ENCODE results near the gene FCGR3B. TPM values are rescaled to one million over a fixed set of nuclear protein-coding genes. Genes with fewer than 3 reads are reported as not detected.

The FCGR3B gene
- not detected in 2 replicates for polyA plus RNA-seq (2013)

- H3K14ac ChIP-seq (ENCODE audit: low read length) = no peak within 1 kb of the TSS
- H3K4me2 ChIP-seq (ENCODE audit: low read length) = no peak within 1 kb of the TSS
- no peaks in the 10 kb centered on the region for H3K9me3 ChIP-seq (ENCODE audit: insufficient read depth, low read depth, low read length)
- H2BK120ac ChIP-seq (ENCODE audit: insufficient read depth, low read length, poor library complexity) = no peak within 1 kb of the TSS
- no peak within 1 kb of the TSS for H2AK5ac ChIP-seq (ENCODE audit: low read length)
- H4K12ac ChIP-seq (ENCODE audit: low read depth, low read length) = no peak within 1 kb of the TSS
- no CpG with 5 or more reads among the region's 4 CpGs for WGBS (ENCODE audit: extremely low coverage, insufficient coverage, insufficient read length)
- no peaks in the 10 kb centered on the region for H3K36me3 ChIP-seq (ENCODE audit: control insufficient read depth in 1 of 2, insufficient read depth in 2 of 2, low read length in 2 of 2)
- no peak within 1 kb of the TSS for H3K4me3 ChIP-seq (ENCODE audit: low read depth, low read length)
- no peak for DNase-seq
- H3K9ac ChIP-seq (ENCODE audit: low read length) = no peak within 1 kb of the TSS
- no peak within 1 kb of the TSS for H3K18ac ChIP-seq (ENCODE audit: low read length)
- no peaks in the 10 kb centered on the region for H3K27me3 ChIP-seq (ENCODE audit: insufficient read depth, low read length)
- no peaks in the 10 kb centered on the region for H3K79me2 ChIP-seq (ENCODE audit: control insufficient read depth, insufficient read depth, low read length, poor library complexity)
- H4K91ac ChIP-seq (ENCODE audit: low read depth, low read length) = no peak within 1 kb of the TSS
- H2BK5ac ChIP-seq (ENCODE audit: low read depth, low read length, poor library complexity) = no peak within 1 kb of the TSS
- H3K4me1 ChIP-seq (ENCODE audit: control insufficient read depth in 1 of 2, insufficient read depth in 2 of 2, low read length in 2 of 2) = no peaks in the 10 kb centered on the region
- H3K27ac ChIP-seq (ENCODE audit: low read depth, low read length) = no peak within 1 kb of the TSS
- H4K8ac ChIP-seq (ENCODE audit: low read depth, low read length) = no peak within 1 kb of the TSS
- no peak within 1 kb of the TSS for H3K4ac ChIP-seq (ENCODE audit: low read depth, low read length)
- H2AFZ ChIP-seq (ENCODE audit: insufficient read depth, low read length, poor library complexity) = no peak within 1 kb of the TSS
- no peak within 1 kb of the TSS for H3K23ac ChIP-seq (ENCODE audit: low read length)
- no peak within 1 kb of the TSS for H2BK12ac ChIP-seq (ENCODE audit: low read length)
- H3K79me1 ChIP-seq (ENCODE audit: low read length) = no peaks in the 10 kb centered on the region
Measured at GRCh38 chr1:161631076-161631475, at the start of gene FCGR3B. TSS of gene FCGR3B (minus strand) at chr1:161631176. CDS start at chr1:161631094, 82 bp downstream.

- Histone ChIP-seq H3K4me1 (ENCODE audit: control insufficient read depth in 1 of 2, insufficient read depth in 2 of 2, low read length in 2 of 2) (no peaks in the 10 kb centered on the region), H3K27ac (ENCODE audit: low read depth, low read length) (no peak overlapping the region)
- no CpG with 5 or more reads among the region's 3 CpGs for WGBS (ENCODE audit: extremely low coverage, insufficient coverage, insufficient read length)
Measured at GRCh38 chr1:161678500-161678899, 47.5 kb upstream of the FCGR3B start.

GRCh38 chr1:161676958-161677689, 46.1 kb upstream of the FCGR3B start:
- no CpG with 5 or more reads among the region's 5 CpGs for WGBS (ENCODE audit: extremely low coverage, insufficient coverage, insufficient read length)
- H3K14ac ChIP-seq (ENCODE audit: low read length) = no peak overlapping the region
- H2AFZ ChIP-seq (ENCODE audit: insufficient read depth, low read length, poor library complexity) = no peak overlapping the region
- H3K79me1 ChIP-seq (ENCODE audit: low read length) = no peaks in the 10 kb centered on the region
- H3K4ac ChIP-seq (ENCODE audit: low read depth, low read length) = no peak overlapping the region
- H4K91ac ChIP-seq (ENCODE audit: low read depth, low read length) = no peak overlapping the region
- H3K4me3 ChIP-seq (ENCODE audit: low read depth, low read length) = no peak overlapping the region
- H3K36me3 ChIP-seq (ENCODE audit: control insufficient read depth in 1 of 2, insufficient read depth in 2 of 2, low read length in 2 of 2) = no peaks in the 10 kb centered on the region
- H2BK12ac ChIP-seq (ENCODE audit: low read length) = no peak overlapping the region
- no peak overlapping the region for H2BK5ac ChIP-seq (ENCODE audit: low read depth, low read length, poor library complexity)
- no peak overlapping the region for H3K18ac ChIP-seq (ENCODE audit: low read length)
- H3K27me3 ChIP-seq (ENCODE audit: insufficient read depth, low read length) = no peaks in the 10 kb centered on the region
- no peaks in the 10 kb centered on the region for H3K79me2 ChIP-seq (ENCODE audit: control insufficient read depth, insufficient read depth, low read length, poor library complexity)
- peaks cover 2% of the 10 kb centered on the region for H3K9me3 ChIP-seq (ENCODE audit: insufficient read depth, low read depth, low read length)
- no peak overlapping the region for H2AK5ac ChIP-seq (ENCODE audit: low read length)
- H2BK120ac ChIP-seq (ENCODE audit: insufficient read depth, low read length, poor library complexity) = no peak overlapping the region
- no peak overlapping the region for H3K9ac ChIP-seq (ENCODE audit: low read length)
- no peak overlapping the region for H3K4me2 ChIP-seq (ENCODE audit: low read length)
- no peak overlapping the region for H4K8ac ChIP-seq (ENCODE audit: low read depth, low read length)
- no peaks in the 10 kb centered on the region for H3K4me1 ChIP-seq (ENCODE audit: control insufficient read depth in 1 of 2, insufficient read depth in 2 of 2, low read length in 2 of 2)
- DNase-seq = no peak
- no peak overlapping the region for H4K12ac ChIP-seq (ENCODE audit: low read depth, low read length)
- no peak overlapping the region for H3K27ac ChIP-seq (ENCODE audit: low read depth, low read length)
- H3K23ac ChIP-seq (ENCODE audit: low read length) = no peak overlapping the region

More at GRCh38 chr1:161678500-161678899, 47.5 kb upstream of the FCGR3B start:
- Histone ChIP-seq H4K12ac (ENCODE audit: low read depth, low read length) (no peak overlapping the region), H4K91ac (ENCODE audit: low read depth, low read length) (no peak overlapping the region), H3K14ac (ENCODE audit: low read length) (no peak overlapping the region), H3K4ac (ENCODE audit: low read depth, low read length) (no peak overlapping the region), H3K27me3 (ENCODE audit: insufficient read depth, low read length) (no peaks in the 10 kb centered on the region), H3K9me3 (ENCODE audit: insufficient read depth, low read depth, low read length) (peaks cover 2% of the 10 kb centered on the region), H3K18ac (ENCODE audit: low read length) (no peak overlapping the region), H2BK12ac (ENCODE audit: low read length) (no peak overlapping the region), H3K9ac (ENCODE audit: low read length) (no peak overlapping the region), H2AK5ac (ENCODE audit: low read length) (no peak overlapping the region), H2BK5ac (ENCODE audit: low read depth, low read length, poor library complexity) (no peak overlapping the region), H3K23ac (ENCODE audit: low read length) (no peak overlapping the region), H3K79me1 (ENCODE audit: low read length) (no peaks in the 10 kb centered on the region), H3K36me3 (ENCODE audit: control insufficient read depth in 1 of 2, insufficient read depth in 2 of 2, low read length in 2 of 2) (no peaks in the 10 kb centered on the region), H3K4me3 (ENCODE audit: low read depth, low read length) (no peak overlapping the region), H2AFZ (ENCODE audit: insufficient read depth, low read length, poor library complexity) (no peak overlapping the region), H2BK120ac (ENCODE audit: insufficient read depth, low read length, poor library complexity) (no peak overlapping the region), H3K4me2 (ENCODE audit: low read length) (no peak overlapping the region), H3K79me2 (ENCODE audit: control insufficient read depth, insufficient read depth, low read length, poor library complexity) (no peaks in the 10 kb centered on the region), H4K8ac (ENCODE audit: low read depth, low read length) (no peak overlapping the region)
- DNase-seq = no peak

GRCh38 chr1:161676441-161676840, 45.5 kb upstream of the FCGR3B start:
- Histone ChIP-seq H3K4me3 (ENCODE audit: low read depth, low read length) (no peak overlapping the region), H4K12ac (ENCODE audit: low read depth, low read length) (no peak overlapping the region), H2AK5ac (ENCODE audit: low read length) (no peak overlapping the region), H3K27me3 (ENCODE audit: insufficient read depth, low read length) (no peaks in the 10 kb centered on the region), H4K8ac (ENCODE audit: low read depth, low read length) (no peak overlapping the region), H3K14ac (ENCODE audit: low read length) (no peak overlapping the region), H4K91ac (ENCODE audit: low read depth, low read length) (no peak overlapping the region), H2BK12ac (ENCODE audit: low read length) (no peak overlapping the region), H3K27ac (ENCODE audit: low read depth, low read length) (no peak overlapping the region), H3K4me1 (ENCODE audit: control insufficient read depth in 1 of 2, insufficient read depth in 2 of 2, low read length in 2 of 2) (no peaks in the 10 kb centered on the region), H3K23ac (ENCODE audit: low read length) (no peak overlapping the region), H3K9ac (ENCODE audit: low read length) (no peak overlapping the region), H3K79me2 (ENCODE audit: control insufficient read depth, insufficient read depth, low read length, poor library complexity) (no peaks in the 10 kb centered on the region), H3K9me3 (ENCODE audit: insufficient read depth, low read depth, low read length) (peaks cover 2% of the 10 kb centered on the region), H2BK120ac (ENCODE audit: insufficient read depth, low read length, poor library complexity) (no peak overlapping the region), H3K4me2 (ENCODE audit: low read length) (no peak overlapping the region), H3K18ac (ENCODE audit: low read length) (no peak overlapping the region), H3K4ac (ENCODE audit: low read depth, low read length) (no peak overlapping the region), H2BK5ac (ENCODE audit: low read depth, low read length, poor library complexity) (no peak overlapping the region), H3K79me1 (ENCODE audit: low read length) (no peaks in the 10 kb centered on the region), H3K36me3 (ENCODE audit: control insufficient read depth in 1 of 2, insufficient read depth in 2 of 2, low read length in 2 of 2) (no peaks in the 10 kb centered on the region), H2AFZ (ENCODE audit: insufficient read depth, low read length, poor library complexity) (no peak overlapping the region)
- DNase-seq = no peak
- 100% methylated on average over 1 of the region's 2 CpGs for WGBS (ENCODE audit: extremely low coverage, insufficient coverage, insufficient read length)

Data from trophoblast cell (in vitro differentiated cells and primary cell).